NB4 (cell line): ENCODE measurements around the gene RNU7-1.

Source experiments
- POLR2A ChIP-seq: IDR thresholded peaks from 2 replicates; pipeline ENCODE4 v1.6.1; 2011; ENCODE audit warnings: mild to moderate bottlenecking; ENCODE audit not compliant: insufficient read length; ENCODE audit errors: extremely low read depth
- TF ChIP-seq, protein P1 (sequence below): IDR thresholded peaks from one replicate; pipeline ENCODE4 v1.5.1; 2012; ENCODE audit warnings: low read depth, low read length

DNA sequence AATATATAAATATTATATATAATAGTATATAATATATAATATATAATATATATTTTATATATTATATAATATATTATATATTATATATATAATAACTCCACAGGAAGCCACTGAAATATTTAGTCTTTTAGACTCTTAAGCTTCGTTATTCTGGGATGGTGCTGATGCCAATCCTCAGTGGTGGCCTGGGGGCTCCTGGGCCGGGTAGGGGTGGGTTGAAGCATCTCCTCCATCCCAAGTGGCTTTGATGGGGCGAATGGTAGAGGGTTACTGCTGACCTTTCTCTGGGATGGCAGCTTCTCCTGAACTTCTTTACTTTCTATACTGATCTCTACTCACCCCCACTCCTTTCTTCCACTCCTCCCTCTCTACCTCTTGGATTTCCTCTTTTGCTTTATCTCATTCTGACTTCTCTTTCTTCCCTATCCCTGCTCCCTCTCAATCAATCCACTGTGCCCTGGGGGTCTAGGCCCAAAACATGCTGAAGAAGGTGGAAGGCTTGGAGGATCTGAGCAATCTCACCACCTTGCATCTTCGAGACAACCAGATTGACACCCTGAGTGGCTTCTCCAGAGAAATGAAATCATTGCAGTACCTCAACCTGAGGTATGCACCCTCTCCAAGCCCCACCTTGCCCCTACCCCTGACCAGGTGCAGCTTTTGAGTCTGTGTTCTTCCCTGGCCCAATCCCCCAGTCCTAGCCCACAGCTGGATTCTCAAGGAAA, 34.0 kb upstream of the RNU7-1 start:
- TF ChIP-seq, protein P1, sequence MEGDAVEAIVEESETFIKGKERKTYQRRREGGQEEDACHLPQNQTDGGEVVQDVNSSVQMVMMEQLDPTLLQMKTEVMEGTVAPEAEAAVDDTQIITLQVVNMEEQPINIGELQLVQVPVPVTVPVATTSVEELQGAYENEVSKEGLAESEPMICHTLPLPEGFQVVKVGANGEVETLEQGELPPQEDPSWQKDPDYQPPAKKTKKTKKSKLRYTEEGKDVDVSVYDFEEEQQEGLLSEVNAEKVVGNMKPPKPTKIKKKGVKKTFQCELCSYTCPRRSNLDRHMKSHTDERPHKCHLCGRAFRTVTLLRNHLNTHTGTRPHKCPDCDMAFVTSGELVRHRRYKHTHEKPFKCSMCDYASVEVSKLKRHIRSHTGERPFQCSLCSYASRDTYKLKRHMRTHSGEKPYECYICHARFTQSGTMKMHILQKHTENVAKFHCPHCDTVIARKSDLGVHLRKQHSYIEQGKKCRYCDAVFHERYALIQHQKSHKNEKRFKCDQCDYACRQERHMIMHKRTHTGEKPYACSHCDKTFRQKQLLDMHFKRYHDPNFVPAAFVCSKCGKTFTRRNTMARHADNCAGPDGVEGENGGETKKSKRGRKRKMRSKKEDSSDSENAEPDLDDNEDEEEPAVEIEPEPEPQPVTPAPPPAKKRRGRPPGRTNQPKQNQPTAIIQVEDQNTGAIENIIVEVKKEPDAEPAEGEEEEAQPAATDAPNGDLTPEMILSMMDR: no peak
- TF ChIP-seq POLR2A: no peak
